Measurements from ENCODE around the gene OR52M1.

OR52M1 gene, protein sequence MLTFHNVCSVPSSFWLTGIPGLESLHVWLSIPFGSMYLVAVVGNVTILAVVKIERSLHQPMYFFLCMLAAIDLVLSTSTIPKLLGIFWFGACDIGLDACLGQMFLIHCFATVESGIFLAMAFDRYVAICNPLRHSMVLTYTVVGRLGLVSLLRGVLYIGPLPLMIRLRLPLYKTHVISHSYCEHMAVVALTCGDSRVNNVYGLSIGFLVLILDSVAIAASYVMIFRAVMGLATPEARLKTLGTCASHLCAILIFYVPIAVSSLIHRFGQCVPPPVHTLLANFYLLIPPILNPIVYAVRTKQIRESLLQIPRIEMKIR

DNA sequence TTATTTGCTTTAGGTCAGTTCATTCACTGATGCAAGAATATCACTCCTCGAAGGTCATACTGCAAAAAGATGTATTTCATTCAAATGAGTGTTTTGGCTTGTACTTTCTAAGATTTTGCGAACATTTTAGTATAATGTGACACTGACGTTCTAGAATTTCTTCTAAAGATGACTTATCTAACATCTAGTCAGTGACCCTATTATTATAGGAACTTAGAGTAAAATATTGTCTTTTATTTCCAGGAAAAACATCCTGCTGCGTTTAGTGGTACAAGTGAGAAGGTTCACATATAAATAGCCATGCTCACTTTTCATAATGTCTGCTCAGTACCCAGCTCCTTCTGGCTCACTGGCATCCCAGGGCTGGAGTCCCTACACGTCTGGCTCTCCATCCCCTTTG lies at the start of gene OR52M1:
OR52M1 (plus strand) TSS at position 301 of the 400 bp plus-strand sequence; CDS start at position 301, 0 bp downstream.
- Histone ChIP-seq H3K9ac (ENCODE audit: low read depth, low read length) (no peak within 1 kb of the TSS), H3K9me3 (ENCODE audit: control insufficient read depth, insufficient read depth, low read length) (no peaks in the 10 kb centered on the region), H3K4me1 (ENCODE audit: control insufficient read depth, insufficient read depth, low read length) (no peaks in the 10 kb centered on the region), H3K27ac (ENCODE audit: low read depth, low read length) (no peak within 1 kb of the TSS), H3K27me3 (ENCODE audit: control insufficient read depth, insufficient read depth, low read length) (no peaks in the 10 kb centered on the region), H3K4me3 (ENCODE audit: low read depth, low read length) (no peak within 1 kb of the TSS), H3K36me3 (ENCODE audit: control insufficient read depth, insufficient read depth, low read length) (no peaks in the 10 kb centered on the region)

- no peak overlapping the region for H3K9ac ChIP-seq (ENCODE audit: low read depth, low read length)
- no peaks in the 10 kb centered on the region for H3K36me3 ChIP-seq (ENCODE audit: control insufficient read depth, insufficient read depth, low read length)
- H3K4me1 ChIP-seq (ENCODE audit: control insufficient read depth, insufficient read depth, low read length): no peaks in the 10 kb centered on the region
- no peak overlapping the region for H3K27ac ChIP-seq (ENCODE audit: low read depth, low read length)
- H3K4me3 ChIP-seq (ENCODE audit: low read depth, low read length): no peak overlapping the region
- H3K9me3 ChIP-seq (ENCODE audit: control insufficient read depth, insufficient read depth, low read length): no peaks in the 10 kb centered on the region
- H3K27me3 ChIP-seq (ENCODE audit: control insufficient read depth, insufficient read depth, low read length): no peaks in the 10 kb centered on the region
These were observed 49.5 kb upstream of the OR52M1 start for GRCh38 chr11:4495487-4495886.

DNA sequence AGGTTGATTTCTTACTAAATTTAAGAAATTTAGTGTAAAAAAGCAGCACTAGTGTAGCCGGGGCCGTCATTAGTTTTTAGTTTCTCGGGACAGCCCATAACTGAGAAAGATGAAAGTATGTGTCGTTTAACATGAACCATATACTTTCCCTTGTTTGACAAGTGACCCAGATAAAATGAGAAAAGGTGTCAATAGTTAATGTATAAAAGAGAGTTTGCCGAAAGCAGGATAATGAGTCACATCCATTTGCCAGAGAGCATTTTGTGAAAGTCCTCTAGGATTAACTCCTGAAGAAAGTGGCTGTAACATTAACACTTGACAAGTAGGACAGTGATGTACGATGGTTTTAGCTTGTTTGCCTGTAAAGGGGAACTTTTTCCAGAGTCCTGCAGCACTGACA lies 49.0 kb upstream of the OR52M1 start:
- Histone ChIP-seq H3K9ac (ENCODE audit: low read depth, low read length) (no peak overlapping the region), H3K9me3 (ENCODE audit: control insufficient read depth, insufficient read depth, low read length) (no peaks in the 10 kb centered on the region), H3K27me3 (ENCODE audit: control insufficient read depth, insufficient read depth, low read length) (no peaks in the 10 kb centered on the region), H3K36me3 (ENCODE audit: control insufficient read depth, insufficient read depth, low read length) (no peaks in the 10 kb centered on the region), H3K27ac (ENCODE audit: low read depth, low read length) (no peak overlapping the region), H3K4me1 (ENCODE audit: control insufficient read depth, insufficient read depth, low read length) (no peaks in the 10 kb centered on the region), H3K4me3 (ENCODE audit: low read depth, low read length) (no peak overlapping the region)

GRCh38 chr11:4496557-4497248 lies 48.3 kb upstream of the OR52M1 start:
- Histone ChIP-seq H3K36me3 (ENCODE audit: control insufficient read depth, insufficient read depth, low read length) (no peaks in the 10 kb centered on the region), H3K27me3 (ENCODE audit: control insufficient read depth, insufficient read depth, low read length) (no peaks in the 10 kb centered on the region), H3K4me3 (ENCODE audit: low read depth, low read length) (no peak overlapping the region), H3K27ac (ENCODE audit: low read depth, low read length) (no peak overlapping the region), H3K4me1 (ENCODE audit: control insufficient read depth, insufficient read depth, low read length) (no peaks in the 10 kb centered on the region), H3K9ac (ENCODE audit: low read depth, low read length) (no peak overlapping the region), H3K9me3 (ENCODE audit: control insufficient read depth, insufficient read depth, low read length) (no peaks in the 10 kb centered on the region)

- no peaks in the 10 kb centered on the region for H3K27me3 ChIP-seq (ENCODE audit: control insufficient read depth, insufficient read depth, low read length)
- H3K36me3 ChIP-seq (ENCODE audit: control insufficient read depth, insufficient read depth, low read length): no peaks in the 10 kb centered on the region
- no peak overlapping the region for H3K9ac ChIP-seq (ENCODE audit: low read depth, low read length)
These were observed 36.1 kb upstream of the OR52M1 start for GRCh38 chr11:4508886-4509285.

GRCh38 chr11:4511282-4512245 lies 33.4 kb upstream of the OR52M1 start:
- Histone ChIP-seq H3K27me3 (ENCODE audit: control insufficient read depth, insufficient read depth, low read length) (no peaks in the 10 kb centered on the region), H3K4me3 (ENCODE audit: low read depth, low read length) (no peak overlapping the region), H3K4me1 (ENCODE audit: control insufficient read depth, insufficient read depth, low read length) (no peaks in the 10 kb centered on the region), H3K36me3 (ENCODE audit: control insufficient read depth, insufficient read depth, low read length) (no peaks in the 10 kb centered on the region), H3K9me3 (ENCODE audit: control insufficient read depth, insufficient read depth, low read length) (no peaks in the 10 kb centered on the region), H3K9ac (ENCODE audit: low read depth, low read length) (no peak overlapping the region), H3K27ac (ENCODE audit: low read depth, low read length) (no peak overlapping the region)

More at GRCh38 chr11:4508886-4509285, 36.1 kb upstream of the OR52M1 start:
- Histone ChIP-seq H3K4me3 (ENCODE audit: low read depth, low read length) (no peak overlapping the region), H3K4me1 (ENCODE audit: control insufficient read depth, insufficient read depth, low read length) (no peaks in the 10 kb centered on the region), H3K9me3 (ENCODE audit: control insufficient read depth, insufficient read depth, low read length) (no peaks in the 10 kb centered on the region), H3K27ac (ENCODE audit: low read depth, low read length) (no peak overlapping the region)

DNA sequence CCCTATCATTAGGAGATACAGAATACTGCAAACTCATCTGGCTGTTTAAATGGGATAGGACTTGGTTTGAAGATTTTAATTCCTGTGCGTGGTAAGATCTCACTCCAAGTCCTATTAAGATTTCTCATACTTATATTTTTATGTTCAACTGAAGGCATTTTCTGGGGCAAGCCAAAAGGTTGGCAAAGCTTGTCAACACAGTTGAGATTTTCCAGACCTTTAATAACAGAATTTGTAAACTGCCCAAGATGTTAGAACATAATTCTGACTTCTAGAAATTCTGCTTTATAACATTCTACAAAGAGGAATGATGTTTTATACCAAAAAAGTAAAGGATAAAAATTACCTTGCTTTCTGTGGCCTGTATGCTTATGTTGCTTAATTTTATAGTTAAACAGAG lies 30.8 kb upstream of the OR52M1 start:
- Histone ChIP-seq H3K27me3 (ENCODE audit: control insufficient read depth, insufficient read depth, low read length) (no peaks in the 10 kb centered on the region), H3K9ac (ENCODE audit: low read depth, low read length) (no peak overlapping the region), H3K4me1 (ENCODE audit: control insufficient read depth, insufficient read depth, low read length) (no peaks in the 10 kb centered on the region), H3K27ac (ENCODE audit: low read depth, low read length) (no peak overlapping the region), H3K9me3 (ENCODE audit: control insufficient read depth, insufficient read depth, low read length) (no peaks in the 10 kb centered on the region), H3K36me3 (ENCODE audit: control insufficient read depth, insufficient read depth, low read length) (no peaks in the 10 kb centered on the region), H3K4me3 (ENCODE audit: low read depth, low read length) (no peak overlapping the region)

DNA sequence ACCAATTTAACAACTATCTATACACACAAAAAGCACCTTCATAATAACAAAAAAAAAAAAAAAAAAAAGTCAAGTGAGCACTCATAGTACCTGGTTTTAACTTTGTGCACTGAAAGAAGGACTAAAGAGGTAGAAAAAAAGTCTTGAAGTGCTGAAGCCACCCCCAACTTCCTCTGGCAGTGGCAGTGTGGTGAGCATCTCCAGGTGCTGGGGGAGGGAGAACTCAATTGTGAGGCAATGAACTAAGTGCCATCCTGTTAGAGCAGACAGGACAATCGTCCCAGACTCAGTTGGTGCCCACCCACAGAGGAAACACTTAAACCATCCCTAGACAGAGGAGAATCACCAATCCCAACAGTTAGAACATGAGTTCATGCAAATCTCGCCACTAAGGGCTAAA lies 22.7 kb upstream of the OR52M1 start:
- Histone ChIP-seq H3K4me1 (ENCODE audit: control insufficient read depth, insufficient read depth, low read length) (no peaks in the 10 kb centered on the region; the same call in 1 of the 2 replicates), H3K27me3 (ENCODE audit: control insufficient read depth, insufficient read depth, low read length) (no peaks in the 10 kb centered on the region), H3K27ac (ENCODE audit: low read depth, low read length) (no peak overlapping the region), H3K4me3 (ENCODE audit: low read depth, low read length) (no peak overlapping the region), H3K36me3 (ENCODE audit: control insufficient read depth, insufficient read depth, low read length) (no peaks in the 10 kb centered on the region), H3K9ac (ENCODE audit: low read depth, low read length) (no peak overlapping the region), H3K9me3 (ENCODE audit: control insufficient read depth, insufficient read depth, low read length) (no peaks in the 10 kb centered on the region)

- Histone ChIP-seq H3K27me3 (ENCODE audit: control insufficient read depth, insufficient read depth, low read length) (no peaks in the 10 kb centered on the region), H3K27ac (ENCODE audit: low read depth, low read length) (no peak overlapping the region), H3K4me3 (ENCODE audit: low read depth, low read length) (no peak overlapping the region), H3K9ac (ENCODE audit: low read depth, low read length) (no peak overlapping the region), H3K9me3 (ENCODE audit: control insufficient read depth, insufficient read depth, low read length) (no peaks in the 10 kb centered on the region), H3K36me3 (ENCODE audit: control insufficient read depth, insufficient read depth, low read length) (no peaks in the 10 kb centered on the region), H3K4me1 (ENCODE audit: control insufficient read depth, insufficient read depth, low read length) (no peaks in the 10 kb centered on the region; the same call in 1 of the 2 replicates)
These were observed 22.2 kb upstream of the OR52M1 start for GRCh38 chr11:4522752-4523151.

GRCh38 chr11:4523666-4524065 lies 21.3 kb upstream of the OR52M1 start:
- Histone ChIP-seq H3K4me3 (ENCODE audit: low read depth, low read length) (no peak overlapping the region), H3K27me3 (ENCODE audit: control insufficient read depth, insufficient read depth, low read length) (no peaks in the 10 kb centered on the region), H3K36me3 (ENCODE audit: control insufficient read depth, insufficient read depth, low read length) (no peaks in the 10 kb centered on the region), H3K9me3 (ENCODE audit: control insufficient read depth, insufficient read depth, low read length) (no peaks in the 10 kb centered on the region), H3K4me1 (ENCODE audit: control insufficient read depth, insufficient read depth, low read length) (no peaks in the 10 kb centered on the region; the same call in 1 of the 2 replicates), H3K9ac (ENCODE audit: low read depth, low read length) (no peak overlapping the region), H3K27ac (ENCODE audit: low read depth, low read length) (no peak overlapping the region)

Measured in HUES48 (cell line).